ENCODE data around the gene PDE6D. TPM values are rescaled to one million over a fixed set of nuclear protein-coding genes. Genes with fewer than 3 reads are reported as not detected.

The PDE6D gene
- total RNA-seq, 1 donor from 2014 or later, result 15.4 TPM

DNA sequence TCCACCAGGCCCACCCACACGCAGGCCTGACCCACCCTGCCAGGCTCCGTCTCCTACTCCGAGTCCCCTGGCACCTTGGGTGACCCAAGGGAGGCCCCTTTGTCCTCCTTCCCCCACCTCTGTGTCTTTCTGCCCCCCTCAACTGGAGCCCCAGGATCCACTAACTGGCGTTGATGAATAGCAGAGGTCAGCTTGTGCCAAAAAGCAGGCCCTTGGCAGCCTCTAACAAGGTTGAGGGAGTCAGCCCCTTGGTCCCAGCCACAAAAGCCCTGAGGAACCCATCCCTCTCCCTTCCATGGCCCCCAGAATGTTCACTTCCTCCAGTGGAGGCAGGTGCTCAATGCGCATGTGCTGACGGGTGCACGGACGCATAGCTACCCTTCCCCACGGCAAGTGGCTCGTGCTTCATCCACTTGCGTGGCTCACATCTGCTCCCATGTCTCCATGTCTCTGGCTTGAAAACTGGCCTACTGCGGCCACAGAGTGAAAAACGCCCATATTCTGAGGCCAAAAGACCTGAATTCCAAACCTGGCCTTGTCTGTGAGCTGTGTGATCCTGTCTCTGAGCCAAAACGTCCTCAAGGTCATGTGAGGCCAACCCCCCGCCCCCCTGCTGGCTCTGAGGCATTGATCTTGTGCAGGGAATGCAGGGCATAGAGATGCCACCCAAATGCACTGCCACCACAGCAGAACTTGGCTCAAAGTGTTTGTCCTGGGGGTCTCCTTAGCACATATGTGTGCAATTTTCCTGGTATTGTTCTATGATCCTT, 91.8 kb downstream of the PDE6D start:
- TF ChIP-seq, protein P1, sequence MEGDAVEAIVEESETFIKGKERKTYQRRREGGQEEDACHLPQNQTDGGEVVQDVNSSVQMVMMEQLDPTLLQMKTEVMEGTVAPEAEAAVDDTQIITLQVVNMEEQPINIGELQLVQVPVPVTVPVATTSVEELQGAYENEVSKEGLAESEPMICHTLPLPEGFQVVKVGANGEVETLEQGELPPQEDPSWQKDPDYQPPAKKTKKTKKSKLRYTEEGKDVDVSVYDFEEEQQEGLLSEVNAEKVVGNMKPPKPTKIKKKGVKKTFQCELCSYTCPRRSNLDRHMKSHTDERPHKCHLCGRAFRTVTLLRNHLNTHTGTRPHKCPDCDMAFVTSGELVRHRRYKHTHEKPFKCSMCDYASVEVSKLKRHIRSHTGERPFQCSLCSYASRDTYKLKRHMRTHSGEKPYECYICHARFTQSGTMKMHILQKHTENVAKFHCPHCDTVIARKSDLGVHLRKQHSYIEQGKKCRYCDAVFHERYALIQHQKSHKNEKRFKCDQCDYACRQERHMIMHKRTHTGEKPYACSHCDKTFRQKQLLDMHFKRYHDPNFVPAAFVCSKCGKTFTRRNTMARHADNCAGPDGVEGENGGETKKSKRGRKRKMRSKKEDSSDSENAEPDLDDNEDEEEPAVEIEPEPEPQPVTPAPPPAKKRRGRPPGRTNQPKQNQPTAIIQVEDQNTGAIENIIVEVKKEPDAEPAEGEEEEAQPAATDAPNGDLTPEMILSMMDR (IDR thresholded peaks at IDR 0.05; ENCODE audit: unreplicated experiment), result no peak
- Mint-ChIP-seq H3K4me1 (peaks cover 3% of the 10 kb centered on the region), H3K27me3 (ENCODE audit: low read depth) (no peaks in the 10 kb centered on the region), H3K4me3 (no peak overlapping the region), H3K9me3 (no peaks in the 10 kb centered on the region), H3K27ac (no peak overlapping the region), H3K36me3 (no peaks in the 10 kb centered on the region)
- DNase-seq (ENCODE audit: low spot score in 2 of 2, unreplicated experiment in 2 of 2), result no peak

DNA sequence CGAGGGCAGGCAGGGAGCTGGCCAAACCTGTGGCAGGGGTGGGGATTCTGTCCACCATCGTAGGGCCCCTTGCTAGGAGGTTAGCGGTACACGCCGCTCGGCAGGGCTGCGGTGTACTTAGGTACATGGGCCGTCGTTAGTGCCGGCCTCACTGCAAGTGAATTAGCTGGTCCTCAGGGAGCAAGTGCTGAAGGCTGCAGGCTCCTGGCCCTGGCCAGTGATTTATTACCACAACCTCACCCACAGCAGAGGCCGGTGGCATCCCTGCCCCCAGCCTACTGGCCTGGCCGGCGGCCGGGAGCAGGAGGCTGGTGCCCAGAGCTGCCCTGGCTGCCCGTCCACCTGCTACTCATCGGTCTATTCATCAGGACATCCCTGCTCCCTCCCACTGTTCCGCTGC, 92.4 kb downstream of the PDE6D start:
- Mint-ChIP-seq H3K36me3 (no peaks in the 10 kb centered on the region), H3K27me3 (ENCODE audit: low read depth) (no peaks in the 10 kb centered on the region), H3K4me3 (no peak overlapping the region), H3K4me1 (peaks cover 3% of the 10 kb centered on the region), H3K27ac (no peak overlapping the region), H3K9me3 (no peaks in the 10 kb centered on the region)
- no peak for DNase-seq (ENCODE audit: low spot score in 2 of 2, unreplicated experiment in 2 of 2)
- TF ChIP-seq, protein P1 (IDR thresholded peaks at IDR 0.05; ENCODE audit: unreplicated experiment), result no peak

DNA sequence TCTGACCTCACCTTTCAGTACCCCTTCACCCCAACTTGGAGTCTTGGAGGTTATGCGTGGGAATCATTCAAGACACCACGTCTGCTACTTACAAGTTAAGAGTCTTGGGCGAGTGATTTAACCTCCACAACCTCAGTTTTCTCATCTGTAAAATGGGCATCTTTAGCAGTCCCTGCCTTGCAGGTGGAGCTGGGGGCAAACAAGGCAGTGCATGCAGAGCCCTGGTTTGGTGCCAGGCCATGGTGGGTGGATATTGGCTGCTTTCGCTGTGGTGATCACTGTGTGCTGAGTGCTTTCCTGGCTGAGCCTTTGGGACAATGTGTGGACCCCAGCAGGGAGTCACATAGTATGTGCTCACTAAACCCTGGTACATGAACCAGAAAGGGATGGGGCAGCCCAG, 93.1 kb downstream of the PDE6D start:
- TF ChIP-seq, protein P1 (IDR thresholded peaks at IDR 0.05; ENCODE audit: unreplicated experiment), result no peak
- DNase-seq (ENCODE audit: low spot score in 2 of 2, unreplicated experiment in 2 of 2), result no peak
- peaks cover 5% of the 10 kb centered on the region for H3K4me1 Mint-ChIP-seq
- no peaks in the 10 kb centered on the region for H3K36me3 Mint-ChIP-seq
- H3K27ac Mint-ChIP-seq, result no peak overlapping the region
- H3K4me3 Mint-ChIP-seq, result no peak overlapping the region
- H3K27me3 Mint-ChIP-seq (ENCODE audit: low read depth), result no peaks in the 10 kb centered on the region
- no peaks in the 10 kb centered on the region for H3K9me3 Mint-ChIP-seq

DNA sequence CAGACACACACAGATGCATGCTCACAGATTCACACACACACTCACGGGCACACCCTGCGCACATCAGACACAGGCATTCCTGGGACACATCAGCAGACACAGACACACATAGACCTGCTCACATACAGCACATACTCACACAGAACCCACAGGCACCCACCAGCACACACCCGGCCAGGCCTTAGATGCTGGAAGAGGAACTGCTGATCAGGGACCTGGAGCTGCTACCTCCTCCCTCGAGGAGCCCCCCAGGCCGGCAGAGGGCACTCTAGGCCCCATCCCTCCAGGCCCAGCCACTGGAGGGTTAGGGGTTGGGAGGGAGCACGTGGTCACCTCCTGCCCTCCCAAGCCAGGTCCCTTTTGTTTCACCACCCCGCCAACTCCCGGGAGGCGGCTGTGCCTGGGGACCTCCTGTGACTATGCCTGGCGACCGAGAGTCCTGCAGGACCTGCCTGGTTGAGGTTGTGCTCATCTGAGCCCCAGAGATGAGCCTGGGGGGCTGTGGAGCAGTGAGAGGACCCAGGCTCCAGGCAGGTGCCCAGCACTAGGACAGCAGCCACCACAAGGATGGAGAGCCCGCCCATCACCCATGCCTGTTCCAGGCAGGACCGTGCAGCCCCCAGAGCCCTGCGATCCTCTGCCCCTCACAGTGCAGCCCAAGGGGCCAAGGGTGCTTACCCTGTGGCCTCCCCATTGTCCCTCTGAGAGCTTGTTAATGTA, 93.8 kb downstream of the PDE6D start:
- Mint-ChIP-seq H3K27ac (no peak overlapping the region), H3K9me3 (no peaks in the 10 kb centered on the region), H3K27me3 (ENCODE audit: low read depth) (no peaks in the 10 kb centered on the region), H3K36me3 (no peaks in the 10 kb centered on the region), H3K4me1 (peaks cover 11% of the 10 kb centered on the region), H3K4me3 (no peak overlapping the region)
- TF ChIP-seq, protein P1 (IDR thresholded peaks at IDR 0.05; ENCODE audit: unreplicated experiment), result no peak
- no peak for DNase-seq (ENCODE audit: low spot score in 2 of 2, unreplicated experiment in 2 of 2)

DNA sequence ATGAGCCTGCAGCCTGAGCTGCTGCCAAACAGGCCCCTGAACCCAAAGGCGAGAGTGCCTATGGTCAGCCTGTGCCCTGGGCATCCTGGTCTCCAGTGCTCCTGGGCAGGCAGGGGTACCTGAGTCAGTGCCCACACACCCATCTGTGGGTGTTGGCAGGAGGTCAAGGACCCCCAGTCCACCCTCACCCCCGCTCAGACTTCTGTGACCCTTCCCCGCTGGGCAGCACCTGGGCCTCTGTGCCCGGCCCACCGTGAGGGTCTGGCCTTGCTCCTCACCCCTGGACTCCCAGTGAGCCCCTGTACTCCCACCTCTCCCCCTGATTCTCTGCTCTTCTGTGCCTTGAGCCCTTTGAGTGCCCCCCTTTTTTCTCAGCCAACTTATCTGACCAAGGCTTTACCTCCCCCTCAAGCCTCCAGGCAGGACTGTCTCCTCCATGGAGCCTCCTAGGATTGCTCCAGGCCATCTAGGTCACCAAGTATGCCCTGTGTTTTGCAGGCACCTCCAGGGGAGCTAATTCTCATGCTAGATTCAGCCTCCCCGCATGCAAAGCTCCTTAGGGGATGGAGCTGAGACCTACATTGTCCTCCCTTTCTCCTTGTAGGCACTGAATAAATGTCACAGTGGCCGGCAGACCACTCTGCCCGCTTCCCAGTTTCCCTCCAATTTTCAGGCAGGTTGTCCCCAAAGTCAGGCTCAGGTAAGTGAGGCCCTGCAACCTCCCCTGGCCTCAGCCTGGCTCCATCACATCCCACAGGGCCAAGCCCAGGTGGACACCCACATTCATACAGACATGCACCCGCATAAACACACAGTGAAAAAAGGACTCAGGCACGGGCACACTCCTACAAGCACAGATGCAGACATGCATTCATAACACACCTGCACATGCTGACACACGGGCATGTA, 94.6 kb downstream of the PDE6D start:
- peaks cover 20% of the 10 kb centered on the region for H3K4me1 Mint-ChIP-seq
- H3K27me3 Mint-ChIP-seq (ENCODE audit: low read depth), result no peaks in the 10 kb centered on the region
- no peak overlapping the region for H3K27ac Mint-ChIP-seq
- no peaks in the 10 kb centered on the region for H3K36me3 Mint-ChIP-seq
- DNase-seq (ENCODE audit: low spot score in 2 of 2, unreplicated experiment in 2 of 2), result no peak
- H3K4me3 Mint-ChIP-seq, result no peak overlapping the region
- TF ChIP-seq, protein P1 (IDR thresholded peaks at IDR 0.05; ENCODE audit: unreplicated experiment), result no peak
- H3K9me3 Mint-ChIP-seq, result no peaks in the 10 kb centered on the region

All from mesothelial cell of epicardium (in vitro differentiated cells).